Upper lobe of right lung (tissue), 1 donor: ENCODE measurements around the gene CALM1. TPM values are rescaled to one million over a fixed set of nuclear protein-coding genes. Genes with fewer than 3 reads are reported as not detected.

Experiments used
- ATAC-seq: fragments of 200-7000 bp; cut with Tn5 transposase; one replicate; pipeline ENCODE4 v1.9.1; 2020; ENCODE audit warnings: mild to moderate bottlenecking, moderate library complexity
- DNase-seq: peaks from one replicate; pipeline ENCODE4 v3.0.0-alpha.2; 2020
- H3K27ac ChIP-seq: fragments of 200-600 bp; one replicate; pipeline ENCODE4 v1.8.0; 2022
- H3K27me3 ChIP-seq: fragments of 200-600 bp; one replicate; pipeline ENCODE4 v1.8.0; 2022; ENCODE audit warnings: mild to moderate bottlenecking
- H3K36me3 ChIP-seq: fragments of 200-600 bp; one replicate; pipeline ENCODE4 v1.8.0; 2022
- H3K4me1 ChIP-seq: fragments of 200-600 bp; one replicate; pipeline ENCODE4 v1.8.0; 2022
- H3K4me3 ChIP-seq: fragments of 200-600 bp; one replicate; pipeline ENCODE4 v1.8.0; 2022; ENCODE audit warnings: mild to moderate bottlenecking
- H3K9me3 ChIP-seq: fragments of 200-600 bp; one replicate; pipeline ENCODE4 v1.8.0; 2022
- CTCF ChIP-seq: fragments of 200-600 bp; IDR thresholded peaks from one replicate; pipeline ENCODE4 v1.8.0; 2022; ENCODE audit warnings: antibody characterized with exemption
- intact Hi-C: fragments of 100-400 bp; cut with DNase I; formaldehyde crosslinking; loops from one replicate; pipeline ENCODE4 v1.11.0; 2022
- total RNA-seq: library from RNA; stranded (reverse); fragmentation: NEBNext Ultra II Directional; extraction: Animal tissue kit (Norgen Biotek cat#: 25700); gene quantifications from one replicate; pipeline ENCODE4 v1.2.1, GENCODE V29; 2021
- donor health status: DM: no; HTN: yes; CAD: no; lungs with severe emphysema.

Gene CALM1
- total RNA-seq, 1 donor from 2014 or later = 477 TPM

- DNase-seq (no peak), ATAC-seq (no peak)
- Histone ChIP-seq H3K9me3 (no peaks in the 10 kb centered on the region), H3K4me1 (no peaks in the 10 kb centered on the region), H3K27ac (no peak overlapping the region), H3K4me3 (no peak overlapping the region), H3K27me3 (no peaks in the 10 kb centered on the region), H3K36me3 (no peaks in the 10 kb centered on the region)
- intact Hi-C loops = no loop called here
- no peak for TF ChIP-seq CTCF
Observed at GRCh38 chr14:90416720-90417119, 19.9 kb downstream of the CALM1 start.

GRCh38 chr14:90418053-90418452 is 21.2 kb downstream of the CALM1 start:
- ATAC-seq = no peak

GRCh38 chr14:90419200-90419599 is 22.4 kb downstream of the CALM1 start:
- TF ChIP-seq CTCF = no peak
- Histone ChIP-seq H3K4me3 (no peak overlapping the region), H3K9me3 (no peaks in the 10 kb centered on the region), H3K27ac (no peak overlapping the region), H3K4me1 (no peaks in the 10 kb centered on the region), H3K36me3 (no peaks in the 10 kb centered on the region), H3K27me3 (no peaks in the 10 kb centered on the region)
- peak; percentile 53 for ATAC-seq
- DNase-seq = no peak
- intact Hi-C loops = no loop called here

More at GRCh38 chr14:90418053-90418452, 21.2 kb downstream of the CALM1 start:
- intact Hi-C loops = no loop called here
- Histone ChIP-seq H3K4me1 (no peaks in the 10 kb centered on the region), H3K4me3 (no peak overlapping the region), H3K9me3 (no peaks in the 10 kb centered on the region), H3K27me3 (no peaks in the 10 kb centered on the region), H3K27ac (no peak overlapping the region), H3K36me3 (no peaks in the 10 kb centered on the region)
- DNase-seq = no peak
- TF ChIP-seq CTCF = no peak

DNA sequence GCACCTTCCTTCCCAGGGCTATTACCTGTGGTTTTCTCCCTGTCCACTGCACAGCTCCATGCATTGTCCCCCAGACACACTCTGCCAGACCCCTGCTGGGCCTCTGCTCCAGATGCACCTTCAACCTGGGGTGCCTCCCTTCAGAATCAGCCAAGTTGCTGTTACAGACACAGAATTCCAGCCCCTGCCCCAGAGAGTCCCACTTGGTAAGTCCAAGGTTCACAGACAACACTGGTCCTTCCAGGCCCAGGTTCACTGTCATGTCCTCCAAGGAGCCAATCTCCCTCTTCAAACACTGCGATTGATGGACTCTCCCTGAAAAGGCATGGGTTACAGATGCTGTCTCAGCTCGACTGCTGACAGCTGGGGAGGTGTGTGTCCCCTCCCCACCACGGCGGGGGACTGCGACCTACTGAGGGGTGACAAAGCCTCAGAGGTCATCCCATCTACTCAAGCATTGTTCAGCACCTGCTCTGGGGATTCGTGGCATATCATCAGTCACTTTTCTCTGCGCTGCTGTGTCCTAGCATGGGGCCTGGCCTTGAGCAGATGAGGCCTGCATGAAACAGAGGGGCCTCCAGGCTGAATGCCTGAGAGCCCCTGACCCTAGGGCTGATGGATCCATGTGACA is 24.3 kb downstream of the CALM1 start:
- intact Hi-C loops = no loop called here
- no peaks in the 10 kb centered on the region for H3K9me3 ChIP-seq
- H3K27me3 ChIP-seq = no peaks in the 10 kb centered on the region
- no peak for ATAC-seq
- H3K27ac ChIP-seq = no peak overlapping the region
- TF ChIP-seq CTCF = no peak
- no peak for DNase-seq
- H3K4me3 ChIP-seq = no peak overlapping the region
- no peaks in the 10 kb centered on the region for H3K4me1 ChIP-seq
- H3K36me3 ChIP-seq = no peaks in the 10 kb centered on the region

DNA sequence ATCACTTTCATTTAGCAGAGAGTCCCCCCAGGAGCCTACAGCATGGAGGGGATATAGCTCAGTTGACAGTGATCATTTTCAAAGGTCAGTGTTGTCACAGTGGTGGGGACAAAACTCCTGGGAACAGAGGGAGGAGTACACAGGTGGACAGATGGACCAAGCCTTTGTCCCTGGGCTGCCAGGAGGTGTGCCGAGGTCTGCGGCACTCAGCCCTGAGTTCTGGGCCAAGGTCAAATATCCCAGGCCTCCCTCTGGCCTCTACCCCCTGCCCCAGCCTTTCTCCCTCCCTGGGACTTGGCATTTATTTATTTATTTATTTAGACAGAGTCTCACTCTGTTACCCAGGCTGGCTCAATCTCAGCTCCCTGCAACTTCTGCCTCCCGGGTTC is 24.8 kb downstream of the CALM1 start:
- intact Hi-C loops = no loop called here
- DNase-seq (no peak), ATAC-seq (no peak)

More for the DNA sequence above, 24.8 kb downstream of the CALM1 start:
- no peaks in the 10 kb centered on the region for H3K27me3 ChIP-seq
- H3K36me3 ChIP-seq = no peaks in the 10 kb centered on the region
- H3K4me1 ChIP-seq = peaks cover 2% of the 10 kb centered on the region
- no peak overlapping the region for H3K4me3 ChIP-seq
- no peak for TF ChIP-seq CTCF
- no peaks in the 10 kb centered on the region for H3K9me3 ChIP-seq
- no peak overlapping the region for H3K27ac ChIP-seq
